GM20000 (cell line): Measurements from ENCODE around the gene GNG7.
"Not testable (repeated sequence)": the region's sequence is repeated elsewhere in the genome, so short reads cannot be mapped to it uniquely, and the experiment has no call there.

ENCODE experiments used
- DNase-seq: peaks from one replicate; pipeline ENCODE4 v3.0.0; 2012; ENCODE audit warnings: low spot score
- TF ChIP-seq, protein P1 (sequence below): IDR thresholded peaks from 2 replicates; pipeline ENCODE4 v1.5.1; 2012; ENCODE audit warnings: mild to moderate bottlenecking, control low read depth; ENCODE audit errors: extremely low read depth, missing control alignments

Gene GNG7

GRCh38 chr19:2611483-2612464, 90.7 kb downstream of the GNG7 start:
- no peak for DNase-seq
- TF ChIP-seq, protein P1, sequence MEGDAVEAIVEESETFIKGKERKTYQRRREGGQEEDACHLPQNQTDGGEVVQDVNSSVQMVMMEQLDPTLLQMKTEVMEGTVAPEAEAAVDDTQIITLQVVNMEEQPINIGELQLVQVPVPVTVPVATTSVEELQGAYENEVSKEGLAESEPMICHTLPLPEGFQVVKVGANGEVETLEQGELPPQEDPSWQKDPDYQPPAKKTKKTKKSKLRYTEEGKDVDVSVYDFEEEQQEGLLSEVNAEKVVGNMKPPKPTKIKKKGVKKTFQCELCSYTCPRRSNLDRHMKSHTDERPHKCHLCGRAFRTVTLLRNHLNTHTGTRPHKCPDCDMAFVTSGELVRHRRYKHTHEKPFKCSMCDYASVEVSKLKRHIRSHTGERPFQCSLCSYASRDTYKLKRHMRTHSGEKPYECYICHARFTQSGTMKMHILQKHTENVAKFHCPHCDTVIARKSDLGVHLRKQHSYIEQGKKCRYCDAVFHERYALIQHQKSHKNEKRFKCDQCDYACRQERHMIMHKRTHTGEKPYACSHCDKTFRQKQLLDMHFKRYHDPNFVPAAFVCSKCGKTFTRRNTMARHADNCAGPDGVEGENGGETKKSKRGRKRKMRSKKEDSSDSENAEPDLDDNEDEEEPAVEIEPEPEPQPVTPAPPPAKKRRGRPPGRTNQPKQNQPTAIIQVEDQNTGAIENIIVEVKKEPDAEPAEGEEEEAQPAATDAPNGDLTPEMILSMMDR = no peak

DNA sequence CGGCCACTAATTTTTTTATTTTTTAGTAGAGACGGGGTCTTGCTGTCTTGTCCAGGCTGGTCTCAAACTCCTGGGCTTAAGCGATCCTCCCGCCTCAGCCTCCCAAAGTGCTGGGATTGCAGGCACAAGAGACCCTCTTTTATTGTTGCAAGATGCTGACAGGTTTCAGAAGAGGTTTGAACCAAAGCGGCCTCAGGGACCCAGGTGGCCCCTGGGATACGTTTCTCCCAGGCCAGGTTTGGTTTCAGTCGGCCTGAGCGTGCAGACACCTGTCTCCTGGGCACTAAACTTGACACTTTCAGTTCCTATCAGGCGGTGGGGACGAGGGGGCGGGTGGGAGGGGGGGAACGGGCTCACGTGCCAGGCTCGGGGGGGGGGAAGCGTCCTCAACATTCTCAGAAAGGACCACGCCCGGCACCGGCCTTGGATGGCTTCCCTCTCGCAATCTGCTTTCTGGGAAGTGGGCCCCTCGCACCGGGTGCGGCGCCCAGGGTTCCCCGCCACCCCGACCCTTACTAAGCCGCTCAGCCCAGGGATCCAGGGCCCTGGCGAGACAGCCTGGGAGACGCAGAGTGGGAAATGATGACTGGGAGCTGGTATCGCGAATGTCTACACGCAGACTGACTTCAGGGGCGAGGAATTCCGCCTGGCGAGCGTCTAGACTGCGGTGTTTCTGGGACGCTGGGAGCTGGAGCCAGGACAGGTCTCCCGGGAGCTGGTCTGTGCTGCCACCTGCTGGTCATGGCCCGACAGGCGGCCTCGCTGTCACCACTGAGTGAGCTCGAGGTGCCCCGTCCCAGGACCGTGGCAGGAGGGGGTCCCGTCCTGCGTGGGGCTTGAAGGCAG, 91.6 kb downstream of the GNG7 start:
- peak; percentile 64 for DNase-seq
- TF ChIP-seq, protein P1 = peak; percentile 95

GRCh38 chr19:2609389-2610116, 92.9 kb downstream of the GNG7 start:
- no peak for DNase-seq
- TF ChIP-seq, protein P1 = no peak

GRCh38 chr19:2609034-2609388, 93.5 kb downstream of the GNG7 start:
- not testable (repeated sequence) for DNase-seq

DNA sequence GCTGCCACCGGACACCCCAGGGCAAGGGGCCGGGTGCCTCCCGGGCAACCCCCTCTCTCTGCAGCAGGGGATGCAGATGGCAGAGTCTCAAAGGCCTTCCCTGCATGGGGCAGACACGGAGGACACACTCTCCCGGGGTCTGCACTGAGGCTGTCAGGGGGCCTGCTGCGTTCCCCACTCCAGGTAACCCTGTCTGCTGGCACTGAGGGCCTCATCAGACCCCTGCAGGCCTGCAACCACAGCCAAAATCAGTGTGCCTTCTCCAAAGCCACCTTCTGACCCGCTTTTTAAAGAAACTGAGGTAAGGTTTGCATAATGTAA, 93.9 kb downstream of the GNG7 start:
- no peak for DNase-seq
- TF ChIP-seq, protein P1 = no peak

GRCh38 chr19:2607712-2608601, 94.5 kb downstream of the GNG7 start:
- peak; percentile 55 for DNase-seq
- TF ChIP-seq, protein P1 = no peak

GRCh38 chr19:2606774-2607173, 95.7 kb downstream of the GNG7 start:
- not testable (repeated sequence) for DNase-seq

DNA sequence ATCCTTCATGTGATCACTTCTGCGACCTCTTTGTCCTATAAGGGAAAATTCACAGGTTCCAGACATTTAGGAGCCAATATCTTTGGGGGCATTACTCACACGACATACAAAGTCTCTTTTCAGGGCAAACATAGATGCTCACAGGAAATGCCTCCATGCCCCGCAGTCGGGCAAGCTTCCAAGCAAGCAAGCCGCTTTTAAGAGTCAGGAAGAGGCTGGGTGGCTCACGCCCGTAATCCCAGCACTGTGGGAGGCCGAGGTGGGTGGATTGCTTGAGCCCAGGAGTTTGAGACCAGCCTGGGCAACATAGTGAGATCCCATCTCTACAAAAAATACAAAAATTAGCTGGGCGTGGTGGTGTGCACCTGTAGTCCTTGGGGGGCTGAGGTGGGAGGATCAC, 96.6 kb downstream of the GNG7 start:
- DNase-seq = not testable (repeated sequence)
